Measurements from ENCODE around the gene TMEM132A. TPM values are rescaled to one million over a fixed set of nuclear protein-coding genes. Genes with fewer than 3 reads are reported as not detected.

TMEM132A gene, protein sequence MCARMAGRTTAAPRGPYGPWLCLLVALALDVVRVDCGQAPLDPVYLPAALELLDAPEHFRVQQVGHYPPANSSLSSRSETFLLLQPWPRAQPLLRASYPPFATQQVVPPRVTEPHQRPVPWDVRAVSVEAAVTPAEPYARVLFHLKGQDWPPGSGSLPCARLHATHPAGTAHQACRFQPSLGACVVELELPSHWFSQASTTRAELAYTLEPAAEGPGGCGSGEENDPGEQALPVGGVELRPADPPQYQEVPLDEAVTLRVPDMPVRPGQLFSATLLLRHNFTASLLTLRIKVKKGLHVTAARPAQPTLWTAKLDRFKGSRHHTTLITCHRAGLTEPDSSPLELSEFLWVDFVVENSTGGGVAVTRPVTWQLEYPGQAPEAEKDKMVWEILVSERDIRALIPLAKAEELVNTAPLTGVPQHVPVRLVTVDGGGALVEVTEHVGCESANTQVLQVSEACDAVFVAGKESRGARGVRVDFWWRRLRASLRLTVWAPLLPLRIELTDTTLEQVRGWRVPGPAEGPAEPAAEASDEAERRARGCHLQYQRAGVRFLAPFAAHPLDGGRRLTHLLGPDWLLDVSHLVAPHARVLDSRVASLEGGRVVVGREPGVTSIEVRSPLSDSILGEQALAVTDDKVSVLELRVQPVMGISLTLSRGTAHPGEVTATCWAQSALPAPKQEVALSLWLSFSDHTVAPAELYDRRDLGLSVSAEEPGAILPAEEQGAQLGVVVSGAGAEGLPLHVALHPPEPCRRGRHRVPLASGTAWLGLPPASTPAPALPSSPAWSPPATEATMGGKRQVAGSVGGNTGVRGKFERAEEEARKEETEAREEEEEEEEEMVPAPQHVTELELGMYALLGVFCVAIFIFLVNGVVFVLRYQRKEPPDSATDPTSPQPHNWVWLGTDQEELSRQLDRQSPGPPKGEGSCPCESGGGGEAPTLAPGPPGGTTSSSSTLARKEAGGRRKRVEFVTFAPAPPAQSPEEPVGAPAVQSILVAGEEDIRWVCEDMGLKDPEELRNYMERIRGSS
- 124 to 192 TPM (median 185 TPM) in 5 replicates for total RNA-seq (2022; extraction: Qiagen RNA extraction; ENCODE audit: low read depth)

DNA sequence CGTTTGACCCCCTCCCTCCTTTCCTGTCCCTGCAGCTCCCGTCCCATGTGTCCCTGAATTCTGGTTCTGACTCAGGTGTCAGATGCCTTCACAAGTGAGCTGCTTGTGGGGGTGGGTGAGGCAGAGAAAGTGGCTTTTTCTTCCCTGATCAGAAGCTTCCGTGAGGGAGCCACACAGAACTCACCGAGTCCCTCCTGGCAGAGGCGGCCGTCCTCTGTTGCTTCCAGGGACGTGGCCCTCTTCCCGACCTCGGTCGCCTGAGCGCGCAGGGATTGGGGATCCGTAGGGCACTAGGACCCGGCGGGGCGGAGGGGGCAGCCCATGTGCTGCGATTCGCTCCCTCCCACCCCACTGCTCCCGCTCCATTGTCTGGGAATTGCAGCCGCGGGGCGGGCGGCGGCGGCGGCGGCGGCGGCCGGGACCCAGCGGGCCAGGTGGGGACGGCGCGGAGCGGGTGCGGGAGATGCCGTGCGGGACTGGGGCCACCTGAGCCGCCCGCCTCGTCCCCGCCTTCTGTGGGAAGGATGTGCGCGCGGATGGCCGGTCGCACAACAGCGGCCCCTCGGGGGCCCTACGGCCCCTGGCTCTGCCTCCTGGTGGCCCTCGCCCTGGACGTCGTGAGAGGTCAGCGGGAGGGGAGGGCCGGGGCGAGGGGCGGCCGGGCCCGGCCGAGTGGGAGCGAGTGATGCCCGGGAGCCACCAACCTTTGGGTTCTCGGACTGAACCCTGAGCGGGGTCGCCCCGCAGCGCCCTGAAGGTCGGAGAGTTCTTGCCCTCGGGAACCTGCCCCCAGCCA is at the start of gene TMEM132A:
TSS of gene TMEM132A (plus strand) at position 351 of the 796 bp plus-strand sequence. CDS start at position 525, 174 bp downstream.

GRCh38 chr11:60906132-60906972 is 17.9 kb upstream of the TMEM132A start, which contains the start of gene PRPF19:
Gene PRPF19 (minus strand): TSS chr11:60906585. CDS start chr11:60906382, 203 bp downstream.

DNA sequence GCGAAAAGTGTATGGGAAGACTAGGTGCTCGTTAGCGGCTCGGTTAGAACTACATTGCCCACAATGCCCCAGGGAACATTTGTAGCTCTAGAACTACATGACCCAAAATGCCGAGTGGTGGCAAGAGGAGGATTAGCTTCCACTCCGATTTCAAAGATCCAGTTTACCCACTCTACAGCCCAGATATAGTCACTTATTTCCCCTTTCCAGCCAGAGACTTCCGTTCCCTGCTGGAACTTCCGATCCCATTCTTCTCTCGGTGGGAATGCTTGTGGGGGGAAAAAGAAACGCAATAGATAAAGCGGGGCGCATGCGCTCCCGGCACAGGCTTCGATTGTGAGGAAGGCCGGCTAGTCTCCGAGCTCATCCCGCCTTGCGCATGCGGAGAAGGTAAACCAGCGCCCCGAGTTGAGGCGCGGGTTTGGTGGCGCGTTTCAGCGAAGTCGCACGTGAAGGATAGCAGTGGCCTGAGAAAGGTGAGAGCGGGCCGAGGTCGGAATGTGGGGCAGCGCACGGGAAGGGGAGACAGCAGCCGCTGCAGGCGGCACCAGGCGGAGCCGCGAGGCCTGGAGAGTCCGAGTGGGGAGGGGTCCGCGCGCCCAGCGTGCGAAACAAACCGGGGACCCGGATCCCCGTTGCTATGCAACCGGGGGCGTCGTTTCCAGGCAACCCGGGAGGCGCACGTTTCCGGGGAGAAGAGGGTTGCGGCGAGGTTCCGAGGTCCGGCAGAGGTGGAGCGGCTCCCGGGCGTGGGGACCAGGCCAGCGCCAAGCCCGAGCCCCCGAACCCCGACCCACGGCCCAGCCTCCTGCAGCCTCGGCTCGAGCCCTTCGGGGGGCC is 10.2 kb upstream of the TMEM132A start, which contains the start of gene TMEM109:
TSS of gene TMEM109 (plus strand) at position 366 of the 840 bp plus-strand sequence. CDS start 5,536 bp downstream, outside the sequence.

DNA sequence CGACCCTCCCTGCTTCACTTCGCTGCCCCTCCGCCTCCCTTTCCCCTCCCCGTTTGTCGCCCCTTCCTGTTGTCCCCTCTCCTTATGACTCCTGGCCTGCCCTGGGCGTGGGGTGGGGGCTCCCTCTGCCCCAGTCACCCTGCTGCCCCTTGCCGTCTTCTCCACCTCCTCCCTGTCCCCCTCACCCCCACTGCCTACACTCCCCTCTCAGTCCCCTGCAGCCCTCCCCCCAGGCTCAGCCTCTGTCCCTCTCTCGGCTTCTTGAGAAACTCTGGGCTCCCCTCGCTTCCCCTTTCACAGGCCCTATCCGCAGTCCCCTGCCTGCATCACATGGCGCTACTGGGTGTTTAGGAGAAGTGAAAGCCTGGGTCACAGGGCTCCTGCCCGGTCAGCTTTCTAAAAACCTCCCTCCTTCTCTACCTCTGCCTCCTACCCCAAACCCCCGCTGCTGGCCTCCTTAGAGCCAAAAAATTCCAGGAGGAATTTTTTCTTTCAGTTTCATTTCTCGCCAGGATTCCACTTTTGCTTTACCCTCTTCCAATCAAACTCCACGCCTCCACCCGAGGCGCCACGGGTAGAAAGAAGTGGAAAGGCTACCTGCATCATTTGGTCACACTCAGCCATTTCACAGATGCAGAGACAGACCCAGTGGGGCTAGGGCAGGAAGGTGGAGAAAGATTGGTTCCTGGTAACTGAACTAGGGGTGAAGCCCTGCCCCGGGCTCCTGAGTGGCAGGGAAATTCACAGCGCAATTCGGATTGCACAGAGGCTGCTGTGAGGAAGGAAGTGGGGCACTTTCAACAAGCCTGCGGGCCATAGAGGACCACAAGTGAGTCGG is 27.9 kb downstream of the TMEM132A start, which contains the start of gene SLC15A3:
TSS of gene SLC15A3 (minus strand) at position 273 of the 838 bp plus-strand sequence. CDS start 625 bp downstream, outside the sequence.

DNA sequence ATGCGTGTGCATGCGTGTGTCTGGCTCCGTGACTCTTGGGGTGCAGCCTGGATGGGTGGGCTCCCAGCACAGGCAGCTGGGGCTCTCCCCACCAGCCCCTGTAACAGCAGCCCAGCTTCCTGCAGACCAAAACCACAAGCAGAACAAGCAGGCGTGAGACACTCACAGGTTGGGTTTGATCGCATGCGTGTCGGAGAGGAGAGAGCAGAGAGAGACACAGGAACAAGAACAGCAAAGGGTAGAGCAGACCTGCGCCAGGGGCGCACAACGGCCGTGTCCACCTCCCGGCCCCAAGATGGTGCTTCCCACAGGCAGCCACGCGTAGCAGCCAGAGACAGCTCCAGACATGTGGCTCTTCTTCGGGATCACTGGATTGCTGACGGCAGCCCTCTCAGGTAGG is 47.3 kb downstream of the TMEM132A start, which contains the start of gene CD6:
TSS of gene CD6 (plus strand) at position 161 of the 400 bp plus-strand sequence. CDS start at position 347, 186 bp downstream.

Other genes starting within 250 kb of the TMEM132A start
- gene MS4A8, start 224.8 kb upstream of the TMEM132A start, total RNA-seq (2022; extraction: Qiagen RNA extraction; ENCODE audit: low read depth): not detected in 5 replicates
- gene MS4A18, start 199.7 kb upstream of the TMEM132A start, total RNA-seq (2022; extraction: Qiagen RNA extraction; ENCODE audit: low read depth): not detected in 5 replicates
- not detected in 5 replicates for gene MS4A15, start 167.6 kb upstream of the TMEM132A start, total RNA-seq (2022; extraction: Qiagen RNA extraction; ENCODE audit: low read depth)
- gene MS4A10, start 139.1 kb upstream of the TMEM132A start, total RNA-seq (2022; extraction: Qiagen RNA extraction; ENCODE audit: low read depth): not detected in 5 replicates
- gene CCDC86, start 82.3 kb upstream of the TMEM132A start, total RNA-seq (2022; extraction: Qiagen RNA extraction; ENCODE audit: low read depth): 83.6 to 113 TPM (median 100 TPM) in 5 replicates
- 0.04 to 0.08 TPM in 2 of 5 replicates, not detected in the others for gene PTGDR2, start 68.5 kb upstream of the TMEM132A start, total RNA-seq (2022; extraction: Qiagen RNA extraction; ENCODE audit: low read depth)
- gene ZP1, start 56.9 kb upstream of the TMEM132A start, total RNA-seq (2022; extraction: Qiagen RNA extraction; ENCODE audit: low read depth): 0.11 to 0.23 TPM (median 0.16 TPM) in 4 of 5 replicates, not detected in the other
- 161 to 201 TPM (median 198 TPM) in 5 replicates for gene PRPF19, start 17.9 kb upstream of the TMEM132A start, total RNA-seq (2022; extraction: Qiagen RNA extraction; ENCODE audit: low read depth)
- gene TMEM109, start 10.3 kb upstream of the TMEM132A start, total RNA-seq (2022; extraction: Qiagen RNA extraction; ENCODE audit: low read depth): 99.5 to 133 TPM (median 128 TPM) in 5 replicates
- not detected in 5 replicates for gene SLC15A3, start 27.7 kb downstream of the TMEM132A start, total RNA-seq (2022; extraction: Qiagen RNA extraction; ENCODE audit: low read depth)
- 0.10 to 0.64 TPM (median 0.27 TPM) in 5 replicates for gene CD6, start 47.2 kb downstream of the TMEM132A start, total RNA-seq (2022; extraction: Qiagen RNA extraction; ENCODE audit: low read depth)
- gene CD5, start 178.0 kb downstream of the TMEM132A start, total RNA-seq (2022; extraction: Qiagen RNA extraction; ENCODE audit: low read depth): not detected in 5 replicates
- gene VPS37C, start 237.0 kb downstream of the TMEM132A start, total RNA-seq (2022; extraction: Qiagen RNA extraction; ENCODE audit: low read depth): 15.9 to 18.7 TPM (median 18.2 TPM) in 5 replicates